ENCODE measurements around the gene FTHL17. TPM values are rescaled to one million over a fixed set of nuclear protein-coding genes. Genes with fewer than 3 reads are reported as not detected.

Gene FTHL17
- total RNA-seq, 1 donor: not detected

DNA sequence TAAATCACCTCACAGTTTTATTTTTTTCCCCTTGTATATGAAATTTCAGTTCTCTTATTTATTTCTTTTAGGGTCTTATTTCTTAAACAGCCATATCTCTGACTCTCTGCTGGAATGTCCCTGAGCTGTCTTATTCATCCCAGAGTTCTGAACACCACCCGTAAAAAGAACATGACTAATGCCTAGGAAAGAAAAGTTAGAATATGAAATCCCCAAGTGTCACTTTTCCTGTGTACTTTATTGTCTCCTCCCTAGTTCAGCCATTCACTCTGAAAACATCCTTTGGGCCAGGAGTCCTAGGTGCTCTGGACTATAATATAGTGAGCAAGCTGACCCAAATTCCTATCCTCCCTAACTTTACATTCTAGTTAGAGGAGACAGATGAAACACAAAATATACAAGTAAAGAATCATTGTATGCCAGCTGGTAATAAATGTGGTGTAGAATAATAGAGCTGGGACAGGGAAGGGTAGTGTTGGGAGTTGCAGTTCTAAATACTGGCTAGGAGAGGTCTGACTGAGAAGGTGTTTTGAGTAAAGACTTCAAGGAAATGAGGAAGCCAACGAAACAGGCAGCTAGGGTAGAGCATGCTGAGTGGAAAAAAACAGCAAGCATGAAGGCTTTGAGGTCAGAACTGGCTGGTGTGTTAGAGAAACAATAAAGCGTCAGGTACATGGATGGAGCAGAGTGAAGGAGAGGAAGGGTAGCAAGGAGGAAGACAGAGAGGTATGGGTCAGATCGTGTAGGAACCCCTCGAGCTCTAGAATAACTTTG lies 40.6 kb upstream of the FTHL17 start:
- TF ChIP-seq, protein P1, sequence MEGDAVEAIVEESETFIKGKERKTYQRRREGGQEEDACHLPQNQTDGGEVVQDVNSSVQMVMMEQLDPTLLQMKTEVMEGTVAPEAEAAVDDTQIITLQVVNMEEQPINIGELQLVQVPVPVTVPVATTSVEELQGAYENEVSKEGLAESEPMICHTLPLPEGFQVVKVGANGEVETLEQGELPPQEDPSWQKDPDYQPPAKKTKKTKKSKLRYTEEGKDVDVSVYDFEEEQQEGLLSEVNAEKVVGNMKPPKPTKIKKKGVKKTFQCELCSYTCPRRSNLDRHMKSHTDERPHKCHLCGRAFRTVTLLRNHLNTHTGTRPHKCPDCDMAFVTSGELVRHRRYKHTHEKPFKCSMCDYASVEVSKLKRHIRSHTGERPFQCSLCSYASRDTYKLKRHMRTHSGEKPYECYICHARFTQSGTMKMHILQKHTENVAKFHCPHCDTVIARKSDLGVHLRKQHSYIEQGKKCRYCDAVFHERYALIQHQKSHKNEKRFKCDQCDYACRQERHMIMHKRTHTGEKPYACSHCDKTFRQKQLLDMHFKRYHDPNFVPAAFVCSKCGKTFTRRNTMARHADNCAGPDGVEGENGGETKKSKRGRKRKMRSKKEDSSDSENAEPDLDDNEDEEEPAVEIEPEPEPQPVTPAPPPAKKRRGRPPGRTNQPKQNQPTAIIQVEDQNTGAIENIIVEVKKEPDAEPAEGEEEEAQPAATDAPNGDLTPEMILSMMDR (IDR thresholded peaks at IDR 0.05; ENCODE audit: extremely low read depth, low read depth, low read length): no peak
- Histone ChIP-seq H3K4me3 (ENCODE audit: insufficient read depth, low read length) (no peak overlapping the region), H3K36me3 (ENCODE audit: insufficient read depth, low read length) (no peaks in the 10 kb centered on the region), H3K27me3 (ENCODE audit: insufficient read depth, low read length) (no peaks in the 10 kb centered on the region), H4K20me1 (ENCODE audit: insufficient read depth, low read length) (no peaks in the 10 kb centered on the region), H3K4me1 (ENCODE audit: insufficient read depth, low read length) (no peaks in the 10 kb centered on the region), H3K79me2 (ENCODE audit: insufficient read depth, low read length) (no peaks in the 10 kb centered on the region), H3K9me3 (ENCODE audit: low read depth, low read length) (no peaks in the 10 kb centered on the region), H2AFZ (ENCODE audit: low read length) (no peak overlapping the region), H3K4me2 (ENCODE audit: insufficient read depth, low read length) (no peak overlapping the region), H3K27ac (ENCODE audit: low read depth, low read length) (no peak overlapping the region)
- DNase-seq (ENCODE audit: insufficient read length, low spot score, missing footprints): no peak

DNA sequence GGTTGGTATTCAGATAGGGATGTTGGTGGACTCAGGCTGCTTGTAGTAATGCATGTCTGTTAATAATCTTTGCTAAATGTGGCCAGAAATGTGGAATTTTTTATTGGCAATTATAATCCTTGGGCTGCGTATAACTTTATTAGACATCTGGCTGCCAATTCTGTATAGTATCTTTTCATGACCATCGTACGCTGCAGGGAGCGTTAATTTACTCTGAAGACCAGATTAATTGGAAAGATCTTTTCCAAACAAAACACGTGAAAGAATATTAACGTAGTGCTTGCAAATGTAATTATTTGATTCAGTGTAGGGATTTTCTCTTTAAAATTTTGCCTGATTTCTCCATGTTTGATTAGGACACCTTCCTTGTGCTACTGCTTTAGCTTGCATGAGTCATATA lies 38.8 kb upstream of the FTHL17 start:
- H3K79me2 ChIP-seq (ENCODE audit: insufficient read depth, low read length): no peaks in the 10 kb centered on the region
- TF ChIP-seq, protein P1 (IDR thresholded peaks at IDR 0.05; ENCODE audit: extremely low read depth, low read depth, low read length): no peak
- no peaks in the 10 kb centered on the region for H3K9me3 ChIP-seq (ENCODE audit: low read depth, low read length)
- no peaks in the 10 kb centered on the region for H4K20me1 ChIP-seq (ENCODE audit: insufficient read depth, low read length)
- no peak overlapping the region for H2AFZ ChIP-seq (ENCODE audit: low read length)
- no peak overlapping the region for H3K4me2 ChIP-seq (ENCODE audit: insufficient read depth, low read length)
- DNase-seq (ENCODE audit: insufficient read length, low spot score, missing footprints): no peak
- no peaks in the 10 kb centered on the region for H3K4me1 ChIP-seq (ENCODE audit: insufficient read depth, low read length)
- H3K27ac ChIP-seq (ENCODE audit: low read depth, low read length): no peak overlapping the region
- H3K36me3 ChIP-seq (ENCODE audit: insufficient read depth, low read length): no peaks in the 10 kb centered on the region
- no peaks in the 10 kb centered on the region for H3K27me3 ChIP-seq (ENCODE audit: insufficient read depth, low read length)
- H3K4me3 ChIP-seq (ENCODE audit: insufficient read depth, low read length): no peak overlapping the region

DNA sequence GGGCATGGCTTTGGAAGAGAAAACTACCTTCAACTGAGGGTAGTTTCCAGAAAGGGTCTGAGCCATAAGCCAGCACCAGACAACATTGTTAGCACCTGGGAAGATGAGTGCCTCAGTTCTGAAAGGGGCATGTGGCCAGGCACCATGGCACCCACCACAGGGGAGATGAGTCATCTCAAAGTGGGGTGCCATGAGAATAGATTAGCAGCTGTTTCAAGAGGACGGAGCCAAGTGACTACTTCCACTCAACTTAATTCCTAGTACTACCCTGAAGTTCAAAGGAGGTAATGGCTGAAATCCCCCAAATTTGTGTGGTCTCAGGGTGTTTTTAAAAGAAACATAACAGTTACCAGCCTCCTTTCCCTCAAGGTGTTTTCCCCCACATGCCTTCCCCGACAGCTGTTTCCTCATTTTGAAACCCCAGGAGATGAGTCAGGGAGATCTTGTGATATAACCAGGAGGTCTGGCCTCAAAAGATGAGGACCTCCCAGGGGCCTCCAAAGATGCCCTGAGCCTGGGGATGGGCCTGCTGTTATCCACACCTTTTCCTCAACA lies 27.8 kb upstream of the FTHL17 start:
- Histone ChIP-seq H3K79me2 (ENCODE audit: insufficient read depth, low read length) (no peaks in the 10 kb centered on the region), H3K27ac (ENCODE audit: low read depth, low read length) (no peak overlapping the region), H3K36me3 (ENCODE audit: insufficient read depth, low read length) (no peaks in the 10 kb centered on the region), H3K27me3 (ENCODE audit: insufficient read depth, low read length) (no peaks in the 10 kb centered on the region), H3K4me3 (ENCODE audit: insufficient read depth, low read length) (no peak overlapping the region), H3K4me2 (ENCODE audit: insufficient read depth, low read length) (no peak overlapping the region), H3K4me1 (ENCODE audit: insufficient read depth, low read length) (no peaks in the 10 kb centered on the region), H3K9me3 (ENCODE audit: low read depth, low read length) (no peaks in the 10 kb centered on the region), H4K20me1 (ENCODE audit: insufficient read depth, low read length) (no peaks in the 10 kb centered on the region), H2AFZ (ENCODE audit: low read length) (no peak overlapping the region)
- no peak for DNase-seq (ENCODE audit: insufficient read length, low spot score, missing footprints)
- TF ChIP-seq, protein P1 (IDR thresholded peaks at IDR 0.05; ENCODE audit: extremely low read depth, low read depth, low read length): no peak

DNA sequence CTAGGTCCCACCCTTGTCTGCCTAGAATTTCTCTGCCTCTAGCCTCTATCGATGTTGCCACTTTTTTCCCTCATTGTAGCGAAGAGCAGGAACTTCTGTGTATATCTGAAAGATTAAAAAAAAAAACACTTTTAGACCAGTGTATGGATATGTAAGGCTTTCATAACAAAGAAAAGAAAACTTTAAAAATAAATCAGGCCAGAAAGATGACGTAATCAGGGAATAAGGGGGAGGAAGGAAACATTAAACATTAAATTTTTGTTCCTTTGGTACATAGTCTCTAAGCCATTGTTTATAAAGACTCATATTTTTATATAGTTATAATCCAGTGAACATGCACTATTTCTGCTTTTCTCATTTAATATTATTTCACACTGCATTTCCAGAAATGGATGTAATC lies 26.2 kb upstream of the FTHL17 start:
- Histone ChIP-seq H3K79me2 (ENCODE audit: insufficient read depth, low read length) (no peaks in the 10 kb centered on the region), H3K4me3 (ENCODE audit: insufficient read depth, low read length) (no peak overlapping the region), H3K9me3 (ENCODE audit: low read depth, low read length) (no peaks in the 10 kb centered on the region), H4K20me1 (ENCODE audit: insufficient read depth, low read length) (no peaks in the 10 kb centered on the region), H3K4me2 (ENCODE audit: insufficient read depth, low read length) (no peak overlapping the region), H3K4me1 (ENCODE audit: insufficient read depth, low read length) (no peaks in the 10 kb centered on the region), H3K27ac (ENCODE audit: low read depth, low read length) (no peak overlapping the region), H3K36me3 (ENCODE audit: insufficient read depth, low read length) (no peaks in the 10 kb centered on the region), H3K27me3 (ENCODE audit: insufficient read depth, low read length) (no peaks in the 10 kb centered on the region), H2AFZ (ENCODE audit: low read length) (no peak overlapping the region)
- TF ChIP-seq, protein P1 (IDR thresholded peaks at IDR 0.05; ENCODE audit: extremely low read depth, low read depth, low read length): no peak
- DNase-seq (ENCODE audit: insufficient read length, low spot score, missing footprints): no peak

All from osteoblast (primary cell).